ENCODE measurements around the gene TBC1D1.

DNA sequence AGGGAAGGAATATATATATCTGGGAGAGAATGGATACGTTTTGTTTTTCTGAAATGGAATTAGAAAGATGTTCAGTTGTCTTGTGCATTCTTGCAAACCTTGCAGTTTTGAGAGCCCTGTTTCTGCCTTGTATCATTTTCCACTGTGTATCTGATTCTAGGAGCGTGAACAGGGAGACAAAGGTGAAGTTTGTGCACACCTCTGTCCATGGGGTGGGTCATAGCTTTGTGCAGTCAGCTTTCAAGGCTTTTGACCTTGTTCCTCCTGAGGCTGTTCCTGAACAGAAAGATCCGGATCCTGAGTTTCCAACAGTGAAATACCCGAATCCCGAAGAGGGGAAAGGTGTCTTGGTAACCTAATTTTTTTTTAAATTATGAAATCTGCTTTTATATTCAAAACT lies 46.7 kb upstream of the TBC1D1 start:
- TF ChIP-seq, protein P1, sequence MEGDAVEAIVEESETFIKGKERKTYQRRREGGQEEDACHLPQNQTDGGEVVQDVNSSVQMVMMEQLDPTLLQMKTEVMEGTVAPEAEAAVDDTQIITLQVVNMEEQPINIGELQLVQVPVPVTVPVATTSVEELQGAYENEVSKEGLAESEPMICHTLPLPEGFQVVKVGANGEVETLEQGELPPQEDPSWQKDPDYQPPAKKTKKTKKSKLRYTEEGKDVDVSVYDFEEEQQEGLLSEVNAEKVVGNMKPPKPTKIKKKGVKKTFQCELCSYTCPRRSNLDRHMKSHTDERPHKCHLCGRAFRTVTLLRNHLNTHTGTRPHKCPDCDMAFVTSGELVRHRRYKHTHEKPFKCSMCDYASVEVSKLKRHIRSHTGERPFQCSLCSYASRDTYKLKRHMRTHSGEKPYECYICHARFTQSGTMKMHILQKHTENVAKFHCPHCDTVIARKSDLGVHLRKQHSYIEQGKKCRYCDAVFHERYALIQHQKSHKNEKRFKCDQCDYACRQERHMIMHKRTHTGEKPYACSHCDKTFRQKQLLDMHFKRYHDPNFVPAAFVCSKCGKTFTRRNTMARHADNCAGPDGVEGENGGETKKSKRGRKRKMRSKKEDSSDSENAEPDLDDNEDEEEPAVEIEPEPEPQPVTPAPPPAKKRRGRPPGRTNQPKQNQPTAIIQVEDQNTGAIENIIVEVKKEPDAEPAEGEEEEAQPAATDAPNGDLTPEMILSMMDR (IDR thresholded peaks at IDR 0.05) = no peak
- TF ChIP-seq POLR2A (IDR thresholded peaks at IDR 0.05) = no peak
